Embryonic facial prominence (tissue), 1 donor: ENCODE data around the gene PNMA8B.
"Not testable (repeated sequence)": the region's sequence is repeated elsewhere in the genome, so short reads cannot be mapped to it uniquely, and the experiment has no call there.

Experiments used
- DNase-seq: peaks from one replicate; pipeline ENCODE4 v3.0.0-alpha.2; 2016; ENCODE audit errors: extremely low spot score

The PNMA8B gene

DNA sequence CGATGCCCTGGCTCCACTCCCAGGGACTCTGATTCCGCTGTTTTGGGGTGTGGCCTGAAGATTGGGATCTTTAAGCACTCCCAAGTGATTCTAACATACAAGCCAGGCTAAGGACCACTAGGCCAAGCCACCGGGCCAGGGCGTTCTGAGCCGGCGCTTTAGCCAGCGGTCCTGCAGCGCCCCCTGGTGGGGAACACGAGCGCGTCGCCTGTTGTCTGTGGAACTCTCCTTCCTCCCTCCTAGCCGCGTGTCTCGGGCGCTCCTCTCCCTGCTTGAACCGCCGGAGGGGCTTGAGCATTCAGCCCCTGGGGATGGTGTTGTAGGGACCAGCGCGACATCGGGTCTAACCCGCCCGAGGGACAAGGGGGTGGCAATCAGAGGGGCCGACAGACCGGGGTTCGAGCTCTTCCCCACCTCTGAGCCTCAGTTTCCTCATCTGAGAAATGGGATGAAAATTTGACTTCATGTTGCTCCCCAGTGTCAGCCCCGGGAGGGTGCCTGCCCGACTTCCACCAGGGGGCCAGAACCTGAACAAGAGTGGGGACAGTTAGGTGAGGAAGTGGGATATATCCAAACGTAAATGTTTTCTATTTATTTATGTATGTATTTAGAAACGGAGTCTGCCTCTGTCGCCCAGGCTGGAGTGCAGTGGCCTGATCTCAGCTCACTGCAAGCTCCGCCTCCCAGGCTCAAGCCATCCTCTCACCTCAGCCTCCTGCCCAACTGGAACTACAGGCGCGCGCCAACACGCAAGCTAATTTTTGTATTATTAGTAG lies 18.0 kb upstream of the PNMA8B start:
- no peak for DNase-seq

DNA sequence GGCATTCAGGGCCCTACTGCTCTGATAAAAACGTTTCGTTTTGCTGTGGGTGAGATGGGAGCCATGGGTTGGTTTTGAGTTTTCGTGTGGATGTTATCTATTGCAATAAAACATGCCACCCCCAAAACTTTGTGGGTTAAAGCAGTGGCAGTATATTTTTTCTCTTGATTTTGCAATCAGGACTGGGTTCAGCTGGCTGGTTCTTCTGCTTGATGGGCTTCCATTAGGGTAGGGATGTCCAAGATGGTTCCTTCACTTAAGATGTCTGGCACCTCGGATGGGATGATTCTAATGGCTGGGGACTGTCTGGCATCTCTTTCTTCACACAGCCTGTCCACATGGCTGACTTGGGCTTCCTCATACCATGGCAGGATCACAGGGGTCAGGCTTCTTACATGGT lies 15.6 kb upstream of the PNMA8B start:
- DNase-seq: no peak

DNA sequence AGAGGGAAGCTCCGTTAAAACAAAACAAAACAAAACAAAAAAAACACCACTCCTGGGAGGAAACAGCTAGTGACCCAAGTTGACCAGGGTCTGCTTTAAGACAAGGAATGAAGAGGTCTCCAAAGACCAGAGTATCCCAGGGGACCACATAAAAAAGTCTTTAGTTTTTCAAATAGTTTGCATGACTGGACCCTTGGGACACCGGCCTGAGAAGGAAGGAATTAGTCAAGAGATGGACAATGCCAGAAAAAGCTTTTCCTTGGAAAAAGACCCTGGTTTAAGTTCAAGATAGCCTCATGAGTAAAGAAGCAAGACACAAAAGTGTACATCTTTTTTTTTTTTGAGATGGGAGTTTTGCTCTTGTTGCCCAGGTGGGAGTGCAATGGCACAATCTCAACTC lies 12.5 kb upstream of the PNMA8B start:
- DNase-seq: no peak

DNA sequence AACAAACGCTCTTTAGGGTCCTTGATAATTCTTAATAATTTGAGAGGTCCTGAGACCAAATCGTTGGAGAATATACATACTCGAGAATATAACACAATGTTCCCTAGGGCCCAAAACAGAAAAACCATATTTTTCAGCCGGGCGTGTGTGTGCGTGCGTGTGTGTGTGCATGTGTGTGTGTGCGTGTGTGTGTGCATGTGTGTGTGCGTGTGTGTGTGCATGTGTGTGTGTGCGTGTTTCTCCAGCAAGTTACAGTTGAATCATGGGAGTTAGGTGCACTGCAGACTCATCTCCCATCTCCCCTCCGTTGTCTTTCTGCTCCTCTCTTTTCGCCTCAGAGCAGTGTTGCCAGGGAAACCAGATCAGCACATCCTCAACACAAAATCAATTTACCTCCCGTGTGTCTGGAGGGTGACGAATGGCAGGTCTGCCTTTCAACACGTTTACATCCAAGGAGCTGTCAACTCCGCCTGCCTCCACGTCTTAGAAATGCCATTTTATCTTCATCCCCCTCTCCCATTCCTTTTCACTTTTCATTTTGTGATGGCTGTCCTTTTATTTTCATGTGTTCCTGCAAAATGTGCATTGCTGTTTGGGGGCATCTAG lies 8.3 kb upstream of the PNMA8B start:
- DNase-seq: no peak

DNA sequence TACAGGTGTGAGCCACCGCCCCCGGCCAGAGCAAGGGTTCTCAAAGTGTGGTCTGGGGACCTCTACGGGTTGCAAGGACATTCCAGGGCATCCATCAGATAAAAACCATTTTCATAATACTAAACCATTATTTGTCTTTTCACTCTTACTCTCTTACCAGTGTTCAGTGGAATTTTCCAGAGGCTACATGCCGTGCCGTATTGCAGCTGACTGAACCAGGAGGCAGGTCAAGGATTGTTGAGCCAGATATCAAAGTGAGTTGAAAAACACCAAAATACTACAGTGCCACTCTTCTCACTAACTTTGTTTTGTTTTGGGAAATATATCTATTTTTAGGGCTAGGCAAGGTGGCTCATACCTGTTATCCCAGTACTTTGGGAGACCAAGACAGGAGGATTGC lies 7.2 kb upstream of the PNMA8B start:
- DNase-seq: no peak

DNA sequence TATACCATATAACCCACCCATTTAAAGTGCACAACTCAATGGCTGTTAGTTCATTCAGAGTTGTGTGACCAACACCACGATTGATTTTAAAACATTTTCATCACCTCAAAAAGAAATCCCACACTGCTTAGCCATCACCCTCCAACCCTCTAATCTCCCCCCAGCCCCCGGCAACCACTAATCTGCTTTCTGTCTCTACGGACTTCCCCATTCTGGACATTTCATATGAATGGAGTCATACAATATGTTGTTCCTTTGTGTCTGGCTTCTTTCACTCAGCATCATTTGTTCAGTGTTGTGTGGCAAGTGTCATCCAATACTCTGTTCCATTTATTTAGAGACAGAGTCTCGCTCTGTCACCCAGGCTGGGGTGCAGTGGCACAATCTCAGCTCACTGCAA lies 4.0 kb upstream of the PNMA8B start:
- no peak for DNase-seq

DNA sequence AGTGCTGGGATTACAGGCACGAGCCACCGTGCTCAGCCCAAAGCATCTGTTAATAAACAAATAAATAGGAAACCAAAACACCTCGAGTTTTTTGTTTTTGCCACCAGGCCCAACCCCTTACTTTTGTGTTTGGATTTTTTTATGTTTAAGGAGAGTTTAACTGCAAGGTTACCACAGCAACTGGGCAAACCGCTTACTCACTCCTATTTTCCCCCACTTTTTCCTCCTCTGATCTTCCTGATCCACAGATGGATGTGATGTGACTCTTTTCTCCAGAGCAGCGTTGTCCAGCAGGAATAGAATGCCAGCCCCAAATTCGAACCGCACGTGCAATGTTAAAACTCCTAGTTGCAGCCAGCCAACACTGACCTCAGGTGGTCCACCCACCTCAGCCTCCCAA lies 2.1 kb upstream of the PNMA8B start:
- no peak for DNase-seq

DNA sequence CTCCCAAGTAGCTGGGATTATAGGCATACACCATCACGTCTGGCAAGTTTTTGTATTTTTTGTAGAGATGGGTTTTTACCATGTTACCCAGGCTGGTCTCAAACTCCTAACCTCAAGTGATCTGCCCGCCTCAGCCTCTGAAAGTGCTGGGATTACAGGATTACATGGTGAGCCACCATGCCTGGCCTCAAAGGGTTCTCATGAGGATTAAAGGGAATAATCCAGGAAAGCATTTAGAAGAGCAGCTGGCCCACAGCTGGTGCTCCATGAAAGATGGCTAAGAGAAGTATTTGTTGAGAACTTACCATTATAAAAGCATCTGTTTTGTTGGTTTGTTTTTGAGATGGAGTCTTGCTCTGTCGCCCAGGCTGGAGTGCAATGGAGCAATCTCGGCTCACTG lies 1.2 kb upstream of the PNMA8B start:
- not testable (repeated sequence) for DNase-seq

DNA sequence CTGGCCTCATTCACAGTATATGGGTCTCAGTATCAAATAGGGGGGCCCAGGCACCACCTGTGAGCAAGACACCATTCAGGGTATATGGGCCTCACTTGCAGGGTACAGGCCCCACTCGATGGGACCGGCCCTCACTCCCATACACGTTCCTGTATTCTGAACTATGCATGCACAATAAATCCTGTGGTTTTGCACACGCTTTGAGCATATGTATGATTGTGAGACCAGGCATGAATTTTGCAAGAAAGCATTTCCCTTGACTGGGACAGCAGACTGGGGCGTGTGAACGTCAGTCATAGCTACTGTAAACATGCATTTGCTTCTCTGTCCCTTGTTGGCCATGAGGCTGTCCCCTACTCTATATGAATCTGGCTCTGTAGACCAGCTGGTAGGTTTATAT lies 637 bp upstream of the PNMA8B start:
- no peak for DNase-seq

DNA sequence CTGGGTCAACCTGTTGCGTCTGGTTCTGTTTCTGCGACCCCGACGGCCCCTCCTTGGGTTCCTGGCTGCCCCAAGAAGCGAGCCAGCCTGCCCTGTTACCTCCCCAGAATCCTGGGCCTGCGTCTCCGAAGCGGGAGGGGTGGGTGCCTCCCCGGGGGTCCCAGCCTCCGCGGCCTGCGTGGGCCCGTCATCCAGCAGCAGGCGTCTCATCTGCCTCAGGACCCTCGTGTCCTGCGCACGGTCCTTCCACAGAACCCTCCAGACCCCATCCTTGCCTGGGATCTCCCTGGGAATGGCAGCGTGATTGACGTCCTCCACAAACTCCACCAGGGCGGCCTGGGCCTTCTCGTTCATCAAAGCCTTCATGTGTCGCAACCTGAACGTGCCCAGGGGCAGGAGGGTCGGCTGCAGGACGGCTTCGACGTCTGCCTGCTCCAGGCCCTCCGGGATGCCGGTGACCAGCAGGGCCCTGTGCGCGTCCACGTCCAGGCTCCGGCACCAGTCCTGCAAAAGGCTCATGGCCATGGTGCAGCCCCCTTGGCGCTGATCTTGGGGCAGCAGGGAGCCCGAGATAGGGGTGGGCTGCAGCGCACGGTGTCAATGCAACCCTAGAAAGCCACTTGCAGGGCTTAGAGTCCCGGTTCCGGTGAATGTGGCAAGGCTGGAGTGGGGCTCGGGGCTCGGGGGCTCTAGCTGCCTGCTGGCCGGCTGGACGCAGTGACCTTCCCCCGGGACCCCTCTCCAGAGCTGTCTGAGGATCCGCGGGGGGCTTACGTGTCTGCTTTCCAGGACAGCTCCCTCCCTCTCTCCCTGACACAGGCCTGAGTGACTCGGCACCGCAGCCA lies 504 bp downstream of the PNMA8B start:
- no peak for DNase-seq

DNA sequence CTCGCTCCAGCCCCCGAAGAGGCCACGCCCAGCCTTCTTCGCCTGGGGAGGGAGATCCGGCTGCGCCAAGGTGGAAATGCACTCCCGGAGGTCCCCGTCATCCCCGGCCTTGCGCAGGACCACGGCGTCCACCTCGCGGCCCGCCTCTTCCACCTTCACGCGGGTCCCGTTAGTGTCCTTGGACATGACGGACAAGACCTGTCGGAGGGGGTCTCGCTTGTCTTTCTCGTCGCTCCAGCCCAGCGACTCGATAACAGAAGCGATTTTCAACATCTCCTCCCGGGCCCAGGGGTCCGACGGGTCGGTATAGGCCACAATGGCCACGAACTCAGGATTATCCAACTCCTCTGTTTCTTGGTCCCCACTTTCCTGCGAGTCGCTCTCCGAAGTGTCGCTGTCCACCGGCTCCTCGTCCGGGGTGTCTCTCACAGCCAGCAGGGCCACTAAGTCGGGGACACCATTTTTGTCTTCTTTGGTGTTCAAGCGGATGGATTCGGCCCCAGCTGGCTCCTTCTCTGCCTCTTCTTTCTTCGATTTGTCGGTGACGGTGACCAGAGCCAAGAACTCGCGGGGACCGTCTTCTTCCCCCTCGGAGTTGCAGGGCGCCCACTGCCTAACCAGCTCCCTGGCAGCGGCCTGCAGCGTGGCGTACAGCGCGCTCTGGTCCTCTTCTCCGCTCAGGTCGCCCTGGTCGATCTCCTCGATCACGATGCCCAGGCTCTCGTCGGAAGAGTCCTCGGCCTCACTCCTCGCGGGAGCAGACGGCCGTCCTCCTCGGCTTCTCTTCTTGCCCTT lies 1.3 kb downstream of the PNMA8B start:
- no peak for DNase-seq

DNA sequence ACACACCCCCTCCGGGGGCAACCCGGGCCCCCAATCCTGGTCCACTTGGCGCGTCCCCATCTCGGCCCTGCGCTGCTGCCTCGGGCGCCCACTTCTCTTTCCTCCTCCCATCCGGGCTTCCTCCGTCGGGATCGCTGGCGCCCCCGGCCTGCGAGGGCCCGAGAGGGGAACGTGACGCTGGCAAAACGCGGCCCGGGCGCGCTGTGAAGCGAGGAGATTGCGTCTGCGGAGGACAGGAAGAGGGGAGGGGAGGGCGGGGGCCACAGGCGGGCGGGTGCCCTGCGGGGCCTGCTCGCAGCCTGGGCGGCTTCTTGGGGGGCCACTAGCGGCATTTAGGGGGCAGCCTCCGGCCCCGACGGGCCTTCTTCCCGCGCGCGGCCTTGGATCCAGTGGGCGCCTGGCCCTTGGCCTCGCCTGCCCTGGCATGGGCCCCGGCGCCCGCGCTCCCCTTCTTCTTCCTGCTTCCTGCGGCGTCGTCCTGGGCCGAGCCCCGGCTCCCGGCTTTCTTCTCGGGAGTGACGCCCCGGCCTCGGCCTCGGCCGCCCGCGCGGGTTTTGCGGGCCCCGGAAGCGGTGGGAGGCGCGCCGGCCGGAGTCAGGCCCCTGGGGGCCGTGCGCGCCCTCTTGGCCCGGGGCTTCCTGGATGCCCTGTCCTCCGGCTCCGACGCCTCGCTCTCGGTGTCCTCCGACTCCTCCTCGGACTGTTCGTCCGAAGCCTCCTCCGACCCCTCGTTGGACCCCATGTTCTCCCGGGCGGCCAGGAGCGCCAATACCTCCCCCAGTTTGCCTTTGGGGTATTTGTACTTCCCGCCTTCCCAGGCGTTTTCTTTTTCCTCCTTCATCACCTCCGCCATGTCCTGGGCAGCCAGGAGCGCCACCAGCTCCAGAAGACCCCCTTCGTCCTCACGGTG lies 2.2 kb downstream of the PNMA8B start:
- DNase-seq: no peak

DNA sequence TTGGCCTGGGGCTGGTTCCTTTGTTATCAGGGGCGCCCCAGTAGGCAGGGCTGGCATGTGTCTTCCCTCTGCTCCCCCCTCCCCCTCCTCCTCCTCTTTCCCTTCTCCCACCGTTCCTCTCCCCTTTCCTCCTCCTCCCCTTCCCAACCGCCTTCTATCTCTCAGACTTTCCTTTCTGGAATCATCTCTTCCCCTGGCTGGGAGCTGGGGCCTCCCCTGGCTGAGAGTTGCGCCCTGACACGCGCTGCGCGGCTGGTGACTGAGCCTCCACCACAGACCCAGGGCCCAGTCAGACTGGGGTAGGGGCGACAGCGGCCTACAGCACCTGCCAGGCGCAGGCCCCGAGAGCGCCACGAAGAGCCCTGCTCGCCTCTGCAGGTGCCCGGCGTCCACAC lies 2.8 kb downstream of the PNMA8B start:
- no peak for DNase-seq

DNA sequence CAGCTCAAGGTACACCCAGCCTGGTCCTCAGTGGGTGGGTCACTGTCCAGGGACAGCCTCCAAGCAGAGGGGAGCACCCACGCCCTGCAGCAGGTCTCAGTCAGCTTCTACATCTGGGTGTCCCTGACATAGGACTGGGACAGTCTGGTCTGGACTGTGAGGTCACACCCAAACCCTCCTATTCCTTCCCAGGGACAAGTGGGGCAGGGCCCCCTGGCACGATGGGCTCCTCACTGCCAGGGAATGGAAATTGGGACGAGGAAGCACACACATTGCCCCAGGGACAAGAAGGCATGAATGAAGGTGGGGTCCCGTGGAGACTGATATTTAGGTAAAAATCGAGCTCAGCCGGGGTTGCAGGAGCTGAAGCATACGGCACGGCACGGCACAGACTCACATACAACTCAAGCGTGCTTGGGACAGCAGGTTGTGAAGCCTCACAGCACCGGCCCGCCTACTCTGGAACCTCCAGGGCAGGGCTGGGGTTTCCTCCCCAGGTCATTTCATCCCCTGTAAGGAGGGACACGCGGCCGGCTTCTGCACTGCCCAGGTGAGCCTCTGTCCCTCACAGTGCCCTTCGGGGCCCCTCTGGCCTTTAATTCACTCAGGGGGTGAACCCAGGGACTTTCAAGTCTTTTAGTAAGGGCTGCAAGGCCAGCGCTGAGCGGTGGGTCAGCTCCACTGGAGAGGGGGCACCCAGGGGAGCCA lies 3.5 kb downstream of the PNMA8B start:
- DNase-seq: no peak

DNA sequence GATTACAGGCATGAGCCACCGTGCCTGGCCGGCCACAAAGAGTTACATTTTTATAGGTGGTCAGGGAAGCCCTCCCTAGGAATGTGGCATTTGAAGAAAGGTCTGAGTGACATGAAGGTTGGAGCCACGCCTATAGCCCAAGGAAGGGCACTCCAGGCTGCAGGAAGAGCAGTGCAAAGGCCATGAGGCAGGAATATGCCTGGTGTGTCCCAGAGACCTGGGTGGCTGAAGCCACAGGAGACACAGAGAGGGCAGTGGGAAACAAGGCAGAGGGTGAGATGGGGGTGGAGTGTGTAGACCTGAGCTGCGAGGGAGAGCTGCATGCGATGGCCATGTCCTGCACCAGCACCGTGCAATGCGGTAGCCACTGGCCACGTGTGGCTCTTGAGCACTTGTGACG lies 4.9 kb downstream of the PNMA8B start:
- DNase-seq: no peak

DNA sequence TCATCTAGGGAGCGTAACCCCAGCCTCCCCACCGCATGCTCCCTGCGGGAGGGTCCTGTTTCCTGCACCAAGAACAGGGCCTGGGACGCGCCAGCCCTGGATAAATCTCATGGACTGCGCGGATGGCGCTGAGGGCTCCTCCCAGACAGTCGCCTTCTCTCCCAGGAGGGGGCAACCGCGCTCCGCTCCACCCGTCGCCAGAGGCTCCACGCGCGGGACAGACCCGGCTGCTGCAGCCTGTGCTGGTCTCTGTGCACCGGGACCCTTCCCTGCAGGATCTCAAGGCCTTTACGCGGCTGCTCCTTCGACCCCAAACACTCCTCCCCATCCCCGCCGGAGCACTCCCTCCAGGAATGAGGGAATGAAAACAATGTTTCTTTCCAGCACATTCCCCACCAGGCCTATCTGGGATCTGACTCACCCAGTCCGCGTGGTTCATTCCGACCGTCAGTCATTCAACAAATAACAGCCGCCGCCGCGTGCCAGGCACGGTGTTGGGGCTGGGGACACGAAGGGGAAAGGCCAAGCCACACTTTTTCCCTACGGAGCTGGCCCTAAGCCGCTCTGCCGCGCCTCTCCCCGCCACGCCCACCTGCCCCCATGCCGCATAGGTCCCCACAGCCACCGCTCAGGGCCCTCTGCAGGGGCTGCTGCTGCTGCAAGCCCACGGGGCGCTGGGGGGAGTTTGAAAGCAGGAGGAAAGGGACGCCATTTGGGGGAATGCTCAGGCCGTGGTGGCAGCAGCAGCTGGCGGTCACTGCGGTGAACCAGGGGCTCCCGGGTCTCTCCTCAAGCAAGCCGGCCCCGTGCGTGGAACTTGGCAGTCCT lies 6.0 kb downstream of the PNMA8B start:
- no peak for DNase-seq

DNA sequence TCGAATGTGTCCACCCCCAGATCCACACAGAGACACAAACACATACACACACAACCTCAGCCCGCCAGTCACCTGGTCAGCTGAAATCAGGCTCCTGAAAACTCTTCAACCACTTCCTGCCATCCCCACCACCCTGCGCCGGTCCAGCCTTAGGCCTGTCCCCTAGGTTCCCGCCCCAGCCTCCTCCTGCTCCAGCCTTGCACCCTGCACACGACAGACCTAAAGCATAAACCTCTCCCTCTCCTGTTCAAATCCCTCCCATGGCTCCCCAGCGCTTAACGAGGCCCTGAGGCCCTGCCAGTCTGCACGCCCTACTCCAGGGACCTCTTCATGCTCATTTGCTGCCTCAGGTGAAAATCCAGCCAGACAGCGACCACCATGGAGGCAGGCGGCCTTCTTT lies 7.1 kb downstream of the PNMA8B start:
- DNase-seq: no peak

DNA sequence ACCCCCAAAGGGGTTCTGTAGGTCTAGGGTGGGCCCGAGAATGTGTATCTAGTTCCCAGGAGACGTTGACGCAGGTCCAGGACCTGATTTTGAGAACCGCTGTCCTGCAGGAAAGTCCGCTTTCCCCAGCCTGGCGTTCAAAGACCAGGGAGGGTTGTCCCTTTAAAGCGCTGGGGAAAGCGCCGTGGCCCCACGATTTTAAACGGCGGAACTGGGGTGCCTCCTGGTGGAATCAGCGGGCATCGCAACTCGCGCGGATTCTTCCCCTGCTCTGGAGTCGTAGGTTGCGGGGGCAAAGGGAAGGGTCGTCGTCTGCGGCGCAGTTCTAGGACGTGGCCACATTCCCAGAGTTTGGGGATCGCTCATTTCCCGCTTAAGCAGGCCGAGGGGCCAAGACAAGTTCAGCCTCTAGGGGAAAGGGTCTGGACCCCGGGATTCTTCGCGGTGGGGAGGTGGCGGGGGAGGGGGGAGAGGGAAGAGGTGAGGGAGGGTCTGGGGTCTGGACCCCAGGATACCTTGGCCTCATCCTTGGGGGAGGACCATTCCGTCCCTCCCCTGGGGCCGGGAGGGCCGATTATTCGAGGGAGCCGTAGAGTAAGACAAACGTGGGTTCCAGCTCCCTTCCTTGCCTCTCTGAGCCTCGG lies 7.7 kb downstream of the PNMA8B start:
- DNase-seq: peak; percentile 70
